HepG2 (cell line): Measurements from ENCODE around the gene LLGL2. TPM values are rescaled to one million over a fixed set of nuclear protein-coding genes. Genes with fewer than 3 reads are reported as not detected.

Experiments
- CSRNP2 ChIP-seq: sonication (generic); formaldehyde crosslinking; conservative IDR thresholded peaks from 2 replicates; pipeline ENCODE4 v1.8.0; 2022; ENCODE audit warnings: low read depth, missing genetic modification reagents
- ESRRA ChIP-seq: sonication (generic); formaldehyde crosslinking; IDR thresholded peaks from 2 replicates; pipeline ENCODE4 v1.5.1; 2020; ENCODE audit warnings: mild to moderate bottlenecking, low read depth, missing genetic modification reagents
- EZH2 ChIP-seq: conservative IDR thresholded peaks from 2 replicates; pipeline ENCODE4 v1.6.1; 2012; ENCODE audit warnings: mild to moderate bottlenecking, low read depth, low read length, moderate library complexity
- IRF1 ChIP-seq: sonication (generic); formaldehyde crosslinking; IDR thresholded peaks from 2 replicates; pipeline ENCODE4 v1.4.0; 2020; ENCODE audit warnings: low read depth, mild to moderate bottlenecking, missing genetic modification reagents
- KMT2A ChIP-seq: sonication (generic); formaldehyde crosslinking; IDR thresholded peaks from 2 replicates; pipeline ENCODE4 v1.4.0; 2020; ENCODE audit warnings: missing genetic modification reagents
- MAF1 ChIP-seq: sonication (generic); formaldehyde crosslinking; IDR thresholded peaks from 2 replicates; pipeline ENCODE4 v1.5.0; 2020; ENCODE audit warnings: missing genetic modification reagents, borderline replicate concordance
- MTF1 ChIP-seq: sonication (generic); formaldehyde crosslinking; IDR thresholded peaks from 2 replicates; pipeline ENCODE4 v1.5.0; 2020; ENCODE audit warnings: missing genetic modification reagents
- MYNN ChIP-seq: sonication (generic); formaldehyde crosslinking; IDR thresholded peaks from 2 replicates; pipeline ENCODE4 v1.4.0; 2020; ENCODE audit warnings: mild to moderate bottlenecking, low read depth, missing genetic modification reagents
- NR1H2 ChIP-seq: sonication (generic); formaldehyde crosslinking; IDR thresholded peaks from 2 replicates; pipeline ENCODE4 v1.8.1; 2022; ENCODE audit warnings: low read depth, missing genetic modification reagents, borderline replicate concordance
- PAWR ChIP-seq: sonication (generic); formaldehyde crosslinking; IDR thresholded peaks from 2 replicates; pipeline ENCODE4 v1.4.0; 2020; ENCODE audit warnings: missing genetic modification reagents, mild to moderate bottlenecking, borderline replicate concordance
- PTBP1 ChIP-seq: fragments of 200-400 bp; formaldehyde crosslinking; IDR thresholded peaks from 2 replicates; pipeline ENCODE4 v1.6.1; 2018; ENCODE audit warnings: low read length, low read depth; ENCODE audit not compliant: poor library complexity, severe bottlenecking
- RBAK ChIP-seq: sonication (generic); formaldehyde crosslinking; IDR thresholded peaks from 2 replicates; pipeline ENCODE4 v1.5.1; 2020; ENCODE audit warnings: mild to moderate bottlenecking, missing genetic modification reagents
- SKI ChIP-seq: fragments of 450-650 bp; IDR thresholded peaks from one replicate; pipeline ENCODE4 v1.6.1; 2018; ENCODE audit warnings: mild to moderate bottlenecking; ENCODE audit not compliant: partially characterized antibody
- TOE1 ChIP-seq: sonication (generic); formaldehyde crosslinking; IDR thresholded peaks from 2 replicates; pipeline ENCODE4 v1.4.0; 2020; ENCODE audit warnings: mild to moderate bottlenecking, missing genetic modification reagents
- ZBED4 ChIP-seq: sonication (generic); formaldehyde crosslinking; IDR thresholded peaks from 2 replicates; pipeline ENCODE4 v1.4.0; 2020; ENCODE audit warnings: missing genetic modification reagents, borderline replicate concordance
- ZBTB42 ChIP-seq: sonication (generic); formaldehyde crosslinking; IDR thresholded peaks from 2 replicates; pipeline ENCODE4 v1.5.0; 2020; ENCODE audit warnings: mild to moderate bottlenecking, missing genetic modification reagents
- ZEB1 ChIP-seq: IDR thresholded peaks from 2 replicates; pipeline ENCODE4 v1.6.1; 2012; ENCODE audit warnings: mild to moderate bottlenecking, low read depth, inconsistent platforms; ENCODE audit not compliant: insufficient replicate concordance
- ZNF263 ChIP-seq: sonication (generic); formaldehyde crosslinking; IDR thresholded peaks from 2 replicates; pipeline ENCODE4 v1.4.0; 2020; ENCODE audit warnings: missing genetic modification reagents
- ZNF431 ChIP-seq: sonication (generic); formaldehyde crosslinking; IDR thresholded peaks from 2 replicates; pipeline ENCODE4 v1.9.0; 2022; ENCODE audit warnings: missing genetic modification reagents, low read depth, mild to moderate bottlenecking, borderline replicate concordance
- ZNF510 ChIP-seq: sonication (generic); formaldehyde crosslinking; IDR thresholded peaks from 2 replicates; pipeline ENCODE4 v1.4.0; 2020; ENCODE audit warnings: low read depth, mild to moderate bottlenecking, missing genetic modification reagents
- ZNF598 ChIP-seq: sonication (generic); formaldehyde crosslinking; IDR thresholded peaks from 2 replicates; pipeline ENCODE4 v1.5.1; 2020; ENCODE audit warnings: mild to moderate bottlenecking, missing genetic modification reagents, borderline replicate concordance
- ZNF740 ChIP-seq: sonication (generic); formaldehyde crosslinking; IDR thresholded peaks from 2 replicates; pipeline ENCODE4 v1.4.0; 2020; ENCODE audit warnings: missing genetic modification reagents
- ZNF780A ChIP-seq: sonication (generic); formaldehyde crosslinking; IDR thresholded peaks from 2 replicates; pipeline ENCODE4 v1.8.0; 2022; ENCODE audit warnings: mild to moderate bottlenecking, missing genetic modification reagents, moderate library complexity
- ZNF891 ChIP-seq: sonication (generic); formaldehyde crosslinking; IDR thresholded peaks from 2 replicates; pipeline ENCODE4 v1.5.0; 2020; ENCODE audit warnings: mild to moderate bottlenecking, missing genetic modification reagents
- polyA plus RNA-seq, 8 experiments: library from polyadenylated mRNA; depleted of rRNA in 3 of 8; stranded (reverse) in 7 of 8; unstranded in 1 of 8; fragments of >200 nt; fragmentation: Illumina TruSeq in 4 of 8; extraction: Trizol in 4 of 8; gene quantifications; 2 replicates each; pipeline versions ENCODE4 v1.2.1 to v1.2.3, GENCODE V29; 2011 to 2016; ENCODE audit warnings: low read depth in 4 of 8, missing spikeins in 1 of 8, mixed read lengths in 1 of 8; ENCODE audit not compliant: insufficient read depth in 1 of 8
- total RNA-seq, 5 experiments: library from RNA; depleted of rRNA; stranded (reverse); fragments of >200 nt; fragmentation: Illumina TruSeq; extraction: Trizol; gene quantifications; 2 replicates each; pipeline ENCODE4 v1.2.3, GENCODE V29; 2016; ENCODE audit warnings: low read depth in 1 of 5

LLGL2 gene
- total and polyA plus RNA-seq, 2 of the 13 experiments (the other 11 are each of a cell fraction or from before 2014, with no cell fraction given), result 83.0 to 86.7 TPM

GRCh38 chr17:75557075-75557851 lies 31.8 kb downstream of the LLGL2 start (continued):
- TF ChIP-seq ZNF740 (peak; percentile 64), ZNF431 (CRISPR knock-in tag) (0 out of 2 replicates have a peak, but pooled peaks have one; percentile 42), ZNF263 (CRISPR knock-in tag) (peak; percentile 97), PAWR (CRISPR knock-in tag) (no peak), MYNN (CRISPR knock-in tag) (no peak), EZH2 (no peak), ZNF780A (CRISPR knock-in tag) (no peak), MAF1 (CRISPR knock-in tag) (peak; percentile 81; the same call in 1 of the 2 replicates), ZEB1 (peak; percentile 48), ZNF598 (peak; percentile 90; the same call in 1 of the 2 replicates), MTF1 (CRISPR knock-in tag) (no peak), ZBTB42 (CRISPR knock-in tag) (no peak), CSRNP2 (CRISPR knock-in tag) (no peak), IRF1 (CRISPR knock-in tag) (no peak; the same call in 1 of the 2 replicates), KMT2A (CRISPR knock-in tag) (no peak), TOE1 (CRISPR knock-in tag) (0 out of 2 replicates have a peak, but pooled peaks have one; percentile 88), RBAK (CRISPR knock-in tag) (no peak), ESRRA (CRISPR knock-in tag) (peak; percentile 92), PTBP1 (no peak), ZNF891 (peak; percentile 90), ZBED4 (CRISPR knock-in tag) (peak; percentile 93), NR1H2 (no peak), ZNF510 (CRISPR knock-in tag) (no peak), SKI (peak; percentile 87)
